Esophagus squamous epithelium (tissue), 4 donors: ENCODE measurements around the gene RAB3GAP1.

Source experiments
- POLR2A ChIP-seq, 4 donors: fragments of 450-650 bp; IDR thresholded peaks; one replicate each; pipeline ENCODE4 v1.6.1; 2017; ENCODE audit warnings: antibody characterized with exemption in 4 of 4, mild to moderate bottlenecking in 4 of 4, moderate library complexity in 3 of 4
- TF ChIP-seq, protein P1 (sequence below), 6 experiments: fragments of 450-650 bp in 4 of 6; fragments of 200-600 bp in 2 of 6; sonication (generic) in 2 of 6; IDR thresholded peaks; one replicate each; pipeline ENCODE4 v1.5.1; 2016 to 2019; ENCODE audit warnings: antibody characterized with exemption in 6 of 6, mild to moderate bottlenecking in 4 of 6, moderate library complexity in 4 of 6

- TF ChIP-seq, protein P1, sequence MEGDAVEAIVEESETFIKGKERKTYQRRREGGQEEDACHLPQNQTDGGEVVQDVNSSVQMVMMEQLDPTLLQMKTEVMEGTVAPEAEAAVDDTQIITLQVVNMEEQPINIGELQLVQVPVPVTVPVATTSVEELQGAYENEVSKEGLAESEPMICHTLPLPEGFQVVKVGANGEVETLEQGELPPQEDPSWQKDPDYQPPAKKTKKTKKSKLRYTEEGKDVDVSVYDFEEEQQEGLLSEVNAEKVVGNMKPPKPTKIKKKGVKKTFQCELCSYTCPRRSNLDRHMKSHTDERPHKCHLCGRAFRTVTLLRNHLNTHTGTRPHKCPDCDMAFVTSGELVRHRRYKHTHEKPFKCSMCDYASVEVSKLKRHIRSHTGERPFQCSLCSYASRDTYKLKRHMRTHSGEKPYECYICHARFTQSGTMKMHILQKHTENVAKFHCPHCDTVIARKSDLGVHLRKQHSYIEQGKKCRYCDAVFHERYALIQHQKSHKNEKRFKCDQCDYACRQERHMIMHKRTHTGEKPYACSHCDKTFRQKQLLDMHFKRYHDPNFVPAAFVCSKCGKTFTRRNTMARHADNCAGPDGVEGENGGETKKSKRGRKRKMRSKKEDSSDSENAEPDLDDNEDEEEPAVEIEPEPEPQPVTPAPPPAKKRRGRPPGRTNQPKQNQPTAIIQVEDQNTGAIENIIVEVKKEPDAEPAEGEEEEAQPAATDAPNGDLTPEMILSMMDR (IDR thresholded peaks at IDR 0.05), result no peak
- TF ChIP-seq POLR2A (IDR thresholded peaks at IDR 0.05), result no peak
These were observed 42.8 kb upstream of the RAB3GAP1 start for GRCh38 chr2:135009339-135009738.
